ENCODE results near the gene DDI2. TPM values are rescaled to one million over a fixed set of nuclear protein-coding genes. Genes with fewer than 3 reads are reported as not detected.
A peak's percentile ranks its signal among the peaks of the same experiment; 100 is the strongest.

The DDI2 gene
- total RNA-seq, 1 donor from 2014 or later: 22.5 TPM

GRCh38 chr1:15583016-15583706, 34.1 kb upstream of the DDI2 start:
- intact Hi-C loops (cut with micrococcal nuclease): no loop called here
- H3K36me3 ChIP-seq: no peaks in the 10 kb centered on the region
- no peak for DNase-seq
- H3K4me3 ChIP-seq: no peak overlapping the region
- H3K9me3 ChIP-seq (replicated peaks): no peaks in the 10 kb centered on the region
- no peak overlapping the region for H3K27ac ChIP-seq (replicated peaks)
- no peak for TF ChIP-seq CTCF (IDR thresholded peaks at IDR 0.05; ENCODE audit: borderline replicate concordance)
- peaks cover 22% of the 10 kb centered on the region for H3K4me1 ChIP-seq
- H3K27me3 ChIP-seq (ENCODE audit: low read depth): peaks cover 27% of the 10 kb centered on the region

- peaks cover 27% of the 10 kb centered on the region for H3K27me3 ChIP-seq (ENCODE audit: low read depth)
- H3K9me3 ChIP-seq (replicated peaks): no peaks in the 10 kb centered on the region
- DNase-seq: peak; percentile 19
- peak within 1 kb of the TSS; percentile 65 for H3K4me3 ChIP-seq
- TF ChIP-seq CTCF (IDR thresholded peaks at IDR 0.05; ENCODE audit: borderline replicate concordance): peak; percentile 37
- no peaks in the 10 kb centered on the region for H3K36me3 ChIP-seq
- H3K27ac ChIP-seq (replicated peaks): no peak within 1 kb of the TSS
- peaks cover 15% of the 10 kb centered on the region for H3K4me1 ChIP-seq
- intact Hi-C loops (cut with micrococcal nuclease): no loop called here
Measured at GRCh38 chr1:15584489-15585363, 32.5 kb upstream of the DDI2 start, which contains the start of gene AGMAT. Gene AGMAT (minus strand): TSS chr1:15585051. CDS start chr1:15584967, 84 bp downstream.

- DNase-seq: no peak
- Histone ChIP-seq H3K27me3 (ENCODE audit: low read depth) (peaks cover 6% of the 10 kb centered on the region), H3K9me3 (replicated peaks) (no peaks in the 10 kb centered on the region), H3K36me3 (no peaks in the 10 kb centered on the region), H3K4me3 (no peak overlapping the region), H3K4me1 (peaks cover 8% of the 10 kb centered on the region), H3K27ac (replicated peaks) (no peak overlapping the region)
- intact Hi-C loops (cut with micrococcal nuclease): no loop called here
- no peak for TF ChIP-seq CTCF (IDR thresholded peaks at IDR 0.05; ENCODE audit: borderline replicate concordance)
Measured at GRCh38 chr1:15592285-15592684, 25.0 kb upstream of the DDI2 start.

- Histone ChIP-seq H3K9me3 (replicated peaks) (no peaks in the 10 kb centered on the region), H3K27ac (replicated peaks) (no peak overlapping the region), H3K36me3 (no peaks in the 10 kb centered on the region), H3K4me1 (peaks cover 21% of the 10 kb centered on the region), H3K27me3 (ENCODE audit: low read depth) (peaks cover 5% of the 10 kb centered on the region), H3K4me3 (no peak overlapping the region)
- no peak for TF ChIP-seq CTCF (IDR thresholded peaks at IDR 0.05; ENCODE audit: borderline replicate concordance)
- DNase-seq: no peak
- intact Hi-C loops (cut with micrococcal nuclease): no loop called here
Measured at GRCh38 chr1:15595809-15596617, 21.2 kb upstream of the DDI2 start.

- Histone ChIP-seq H3K36me3 (no peaks in the 10 kb centered on the region), H3K9me3 (replicated peaks) (no peaks in the 10 kb centered on the region), H3K4me1 (peaks cover 42% of the 10 kb centered on the region), H3K27ac (replicated peaks) (peak overlapping the region; percentile 42), H3K4me3 (no peak overlapping the region), H3K27me3 (ENCODE audit: low read depth) (no peaks in the 10 kb centered on the region)
- TF ChIP-seq CTCF (IDR thresholded peaks at IDR 0.05; ENCODE audit: borderline replicate concordance): no peak
- intact Hi-C loops (cut with micrococcal nuclease): no loop called here
- no peak for DNase-seq
Measured at GRCh38 chr1:15598436-15598835, 18.8 kb upstream of the DDI2 start.
